Suppressor macrophage treated with lipopolysaccharide for 4 hours (primary cell): ENCODE measurements around the gene DCBLD1.
"Not testable (repeated sequence)": the region's sequence is repeated elsewhere in the genome, so short reads cannot be mapped to it uniquely, and the experiment has no call there.

Source experiments
- DNase-seq: peaks from one replicate; pipeline ENCODE4 v3.0.0-alpha.2; 2020

Gene DCBLD1

GRCh38 chr6:117502580-117502979 lies 20.1 kb downstream of the DCBLD1 start:
- DNase-seq: no peak

GRCh38 chr6:117503211-117503610 lies 20.7 kb downstream of the DCBLD1 start:
- DNase-seq: no peak

GRCh38 chr6:117504478-117505144 lies 22.1 kb downstream of the DCBLD1 start:
- DNase-seq: no peak

- peak; percentile 42 for DNase-seq
Measured at GRCh38 chr6:117505311-117505710, 22.8 kb downstream of the DCBLD1 start.

- DNase-seq: no peak
Measured at GRCh38 chr6:117506180-117506835, 23.8 kb downstream of the DCBLD1 start.

GRCh38 chr6:117506907-117507306 lies 24.4 kb downstream of the DCBLD1 start:
- no peak for DNase-seq

- DNase-seq: no peak
Measured at GRCh38 chr6:117508450-117508971, 26.0 kb downstream of the DCBLD1 start.

- DNase-seq: no peak
Measured at GRCh38 chr6:117509021-117509420, 26.5 kb downstream of the DCBLD1 start.

GRCh38 chr6:117512056-117512828 lies 29.8 kb downstream of the DCBLD1 start:
- no peak for DNase-seq

GRCh38 chr6:117512987-117513573 lies 30.6 kb downstream of the DCBLD1 start:
- DNase-seq: no peak

GRCh38 chr6:117513778-117514365 lies 31.4 kb downstream of the DCBLD1 start:
- DNase-seq: no peak

GRCh38 chr6:117514655-117515054 lies 32.2 kb downstream of the DCBLD1 start:
- no peak for DNase-seq

GRCh38 chr6:117515326-117515725 lies 32.9 kb downstream of the DCBLD1 start:
- no peak for DNase-seq

- DNase-seq: not testable (repeated sequence)
Measured at GRCh38 chr6:117517995-117518394, 35.5 kb downstream of the DCBLD1 start.

- no peak for DNase-seq
Measured at GRCh38 chr6:117518870-117519269, 36.4 kb downstream of the DCBLD1 start.

- no peak for DNase-seq
Measured at GRCh38 chr6:117520603-117521395, 38.3 kb downstream of the DCBLD1 start.

GRCh38 chr6:117521791-117522502 lies 39.5 kb downstream of the DCBLD1 start:
- DNase-seq: no peak

GRCh38 chr6:117525607-117526006 lies 43.1 kb downstream of the DCBLD1 start:
- no peak for DNase-seq

- no peak for DNase-seq
Measured at GRCh38 chr6:117530467-117531242, 48.2 kb downstream of the DCBLD1 start.

GRCh38 chr6:117531346-117531745 lies 48.9 kb downstream of the DCBLD1 start:
- DNase-seq: peak; percentile 11
